Omental fat pad (tissue), 4 donors: ENCODE measurements around the gene FAS. TPM values are rescaled to one million over a fixed set of nuclear protein-coding genes. Genes with fewer than 3 reads are reported as not detected.

Experiments used
- ATAC-seq: fragments of 150-250 bp; one replicate; pipeline ENCODE4 v1.9.1; 2016; ENCODE audit warnings: mild to moderate bottlenecking, moderate library complexity; ENCODE audit not compliant: low FRiP score
- DNase-seq: peaks from one replicate; pipeline ENCODE4 v3.0.0-alpha.2; 2019; ENCODE audit warnings: low spot score
- CTCF ChIP-seq, 3 donors: fragments of 450-650 bp; IDR thresholded peaks; one replicate each; pipeline ENCODE4 v1.5.1; 2016 to 2017; ENCODE audit warnings: antibody characterized with exemption in 3 of 3, mild to moderate bottlenecking in 3 of 3, moderate library complexity in 2 of 3
- total RNA-seq, 4 donors: library from RNA; depleted of rRNA; stranded (reverse); fragments of >200 nt; gene quantifications; one replicate each; pipeline ENCODE4 v1.1.0, GENCODE V29; 2016

The FAS gene
- total RNA-seq, 4 donors from 2014 or later = 23.3 to 92.5 (median 46.7) TPM

GRCh38 chr10:88979153-88979562 lies 11.4 kb upstream of the FAS start:
- DNase-seq = no peak
- no peak for TF ChIP-seq CTCF (IDR thresholded peaks at IDR 0.05)
- peak; percentile 89 for ATAC-seq

GRCh38 chr10:88979603-88980002 lies 11.0 kb upstream of the FAS start:
- no peak for ATAC-seq
- TF ChIP-seq CTCF (IDR thresholded peaks at IDR 0.05) = no peak
- no peak for DNase-seq

- no peak for DNase-seq
- no peak for TF ChIP-seq CTCF (IDR thresholded peaks at IDR 0.05)
- ATAC-seq = no peak
Observed at GRCh38 chr10:88980247-88980646, 10.4 kb upstream of the FAS start.

GRCh38 chr10:88980800-88981199 lies 9.8 kb upstream of the FAS start:
- DNase-seq = no peak
- no peak for TF ChIP-seq CTCF (IDR thresholded peaks at IDR 0.05)
- peak; percentile 30 for ATAC-seq

GRCh38 chr10:88981435-88981834 lies 9.2 kb upstream of the FAS start:
- ATAC-seq = no peak
- no peak for DNase-seq
- TF ChIP-seq CTCF (IDR thresholded peaks at IDR 0.05) = no peak

- TF ChIP-seq CTCF (IDR thresholded peaks at IDR 0.05) = no peak
- ATAC-seq = no peak
- no peak for DNase-seq
Observed at GRCh38 chr10:88982366-88982765, 8.2 kb upstream of the FAS start.

GRCh38 chr10:88983206-88983605 lies 7.4 kb upstream of the FAS start:
- DNase-seq (no peak), ATAC-seq (no peak)
- TF ChIP-seq CTCF (IDR thresholded peaks at IDR 0.05) = no peak
